Duodenal mucosa (tissue), 2 donors: ENCODE results near the gene KCNIP4.

Experiments
- H3K27ac ChIP-seq: one replicate; pipeline ENCODE4 v1.7.0; 2013; ENCODE audit warnings: low read depth, low read length
- H3K27me3 ChIP-seq, 2 donors: one replicate each; pipeline ENCODE4 v1.7.0; 2013; ENCODE audit warnings: low read length in 2 of 2, control low read depth in 1 of 2; ENCODE audit not compliant: insufficient read depth in 2 of 2, control insufficient read depth in 1 of 2
- H3K36me3 ChIP-seq, 2 donors: one replicate each; pipeline ENCODE4 v1.7.0; 2013; ENCODE audit warnings: low read length in 2 of 2, control low read depth in 1 of 2; ENCODE audit not compliant: insufficient read depth in 2 of 2, control insufficient read depth in 1 of 2
- H3K4me1 ChIP-seq, 2 donors: one replicate each; pipeline ENCODE4 v1.7.0; 2013; ENCODE audit warnings: low read length in 2 of 2, control low read depth in 1 of 2; ENCODE audit not compliant: insufficient read depth in 2 of 2, control insufficient read depth in 1 of 2
- H3K4me3 ChIP-seq, 2 donors: one replicate each; pipeline ENCODE4 v1.7.0; 2013; ENCODE audit warnings: low read length in 2 of 2, low read depth in 1 of 2
- H3K9ac ChIP-seq, 2 donors: one replicate each; pipeline ENCODE4 v1.7.0; 2013; ENCODE audit warnings: low read length in 2 of 2, low read depth in 1 of 2
- H3K9me3 ChIP-seq, 2 donors: one replicate each; pipeline ENCODE4 v1.7.0; 2013; ENCODE audit warnings: low read length in 2 of 2, control low read depth in 1 of 2; ENCODE audit not compliant: control insufficient read depth in 1 of 2

Gene KCNIP4

GRCh38 chr4:21778702-21779101, 169.9 kb downstream of the KCNIP4 start:
- no peak overlapping the region for H3K9ac ChIP-seq
- no peaks in the 10 kb centered on the region for H3K4me1 ChIP-seq

GRCh38 chr4:21775703-21776102, 172.9 kb downstream of the KCNIP4 start:
- H3K36me3 ChIP-seq: no peaks in the 10 kb centered on the region
- no peak overlapping the region for H3K4me3 ChIP-seq
- no peaks in the 10 kb centered on the region for H3K4me1 ChIP-seq
- H3K27ac ChIP-seq: no peak overlapping the region
- no peaks in the 10 kb centered on the region for H3K9me3 ChIP-seq
- no peaks in the 10 kb centered on the region for H3K27me3 ChIP-seq
- H3K9ac ChIP-seq: no peak overlapping the region

More at GRCh38 chr4:21778702-21779101, 169.9 kb downstream of the KCNIP4 start:
- Histone ChIP-seq H3K27me3 (no peaks in the 10 kb centered on the region), H3K4me3 (no peak overlapping the region), H3K36me3 (no peaks in the 10 kb centered on the region), H3K27ac (no peak overlapping the region), H3K9me3 (no peaks in the 10 kb centered on the region)

GRCh38 chr4:21769404-21770147, 179.0 kb downstream of the KCNIP4 start:
- no peaks in the 10 kb centered on the region for H3K9me3 ChIP-seq
- H3K4me3 ChIP-seq: no peak overlapping the region
- no peak overlapping the region for H3K9ac ChIP-seq
- H3K4me1 ChIP-seq: no peaks in the 10 kb centered on the region
- H3K27me3 ChIP-seq: no peaks in the 10 kb centered on the region
- no peaks in the 10 kb centered on the region for H3K36me3 ChIP-seq
- no peak overlapping the region for H3K27ac ChIP-seq

- Histone ChIP-seq H3K27ac (no peak overlapping the region), H3K36me3 (no peaks in the 10 kb centered on the region), H3K4me1 (no peaks in the 10 kb centered on the region), H3K27me3 (no peaks in the 10 kb centered on the region), H3K4me3 (no peak overlapping the region), H3K9me3 (no peaks in the 10 kb centered on the region), H3K9ac (no peak overlapping the region)
Observed at GRCh38 chr4:21768349-21769310, 179.9 kb downstream of the KCNIP4 start.

GRCh38 chr4:21765810-21766407, 182.7 kb downstream of the KCNIP4 start:
- no peaks in the 10 kb centered on the region for H3K4me1 ChIP-seq
- no peaks in the 10 kb centered on the region for H3K9me3 ChIP-seq
- no peaks in the 10 kb centered on the region for H3K27me3 ChIP-seq
- no peaks in the 10 kb centered on the region for H3K36me3 ChIP-seq
- H3K27ac ChIP-seq: no peak overlapping the region
- no peak overlapping the region for H3K4me3 ChIP-seq
- no peak overlapping the region for H3K9ac ChIP-seq

GRCh38 chr4:21763855-21764254, 184.7 kb downstream of the KCNIP4 start:
- H3K27me3 ChIP-seq: no peaks in the 10 kb centered on the region
- no peak overlapping the region for H3K4me3 ChIP-seq
- no peaks in the 10 kb centered on the region for H3K9me3 ChIP-seq
- no peaks in the 10 kb centered on the region for H3K36me3 ChIP-seq
- no peak overlapping the region for H3K9ac ChIP-seq
- no peak overlapping the region for H3K27ac ChIP-seq
- no peaks in the 10 kb centered on the region for H3K4me1 ChIP-seq

- H3K27me3 ChIP-seq: no peaks in the 10 kb centered on the region
- H3K36me3 ChIP-seq: no peaks in the 10 kb centered on the region
- H3K4me1 ChIP-seq: no peaks in the 10 kb centered on the region
- no peak overlapping the region for H3K4me3 ChIP-seq
- H3K9me3 ChIP-seq: no peaks in the 10 kb centered on the region
- no peak overlapping the region for H3K9ac ChIP-seq
- no peak overlapping the region for H3K27ac ChIP-seq
Observed at GRCh38 chr4:21757248-21757647, 191.3 kb downstream of the KCNIP4 start.

GRCh38 chr4:21753084-21753760, 195.3 kb downstream of the KCNIP4 start:
- H3K4me3 ChIP-seq: no peak overlapping the region
- no peaks in the 10 kb centered on the region for H3K4me1 ChIP-seq
- H3K27me3 ChIP-seq: no peaks in the 10 kb centered on the region
- H3K9ac ChIP-seq: no peak overlapping the region
- no peaks in the 10 kb centered on the region for H3K36me3 ChIP-seq
- no peak overlapping the region for H3K27ac ChIP-seq
- H3K9me3 ChIP-seq: no peaks in the 10 kb centered on the region

- no peak overlapping the region for H3K9ac ChIP-seq
- H3K4me1 ChIP-seq: no peaks in the 10 kb centered on the region
- H3K27me3 ChIP-seq: no peaks in the 10 kb centered on the region
- no peaks in the 10 kb centered on the region for H3K36me3 ChIP-seq
- H3K4me3 ChIP-seq: no peak overlapping the region
- no peaks in the 10 kb centered on the region for H3K9me3 ChIP-seq
- no peak overlapping the region for H3K27ac ChIP-seq
Observed at GRCh38 chr4:21752616-21753015, 196.0 kb downstream of the KCNIP4 start.
